NCI-H1694 treated with DMSO at 0.1 percent for 48 hours (cell line): ENCODE results near the gene INPP5A.
"Not testable (repeated sequence)": the region's sequence is repeated elsewhere in the genome, so short reads cannot be mapped to it uniquely, and the experiment has no call there.

Experiments used
- DNase-seq: peaks from one replicate; lab custom pipeline; 2025; lab: John Stamatoyannopoulos, UW

Gene INPP5A, protein sequence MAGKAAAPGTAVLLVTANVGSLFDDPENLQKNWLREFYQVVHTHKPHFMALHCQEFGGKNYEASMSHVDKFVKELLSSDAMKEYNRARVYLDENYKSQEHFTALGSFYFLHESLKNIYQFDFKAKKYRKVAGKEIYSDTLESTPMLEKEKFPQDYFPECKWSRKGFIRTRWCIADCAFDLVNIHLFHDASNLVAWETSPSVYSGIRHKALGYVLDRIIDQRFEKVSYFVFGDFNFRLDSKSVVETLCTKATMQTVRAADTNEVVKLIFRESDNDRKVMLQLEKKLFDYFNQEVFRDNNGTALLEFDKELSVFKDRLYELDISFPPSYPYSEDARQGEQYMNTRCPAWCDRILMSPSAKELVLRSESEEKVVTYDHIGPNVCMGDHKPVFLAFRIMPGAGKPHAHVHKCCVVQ

DNA sequence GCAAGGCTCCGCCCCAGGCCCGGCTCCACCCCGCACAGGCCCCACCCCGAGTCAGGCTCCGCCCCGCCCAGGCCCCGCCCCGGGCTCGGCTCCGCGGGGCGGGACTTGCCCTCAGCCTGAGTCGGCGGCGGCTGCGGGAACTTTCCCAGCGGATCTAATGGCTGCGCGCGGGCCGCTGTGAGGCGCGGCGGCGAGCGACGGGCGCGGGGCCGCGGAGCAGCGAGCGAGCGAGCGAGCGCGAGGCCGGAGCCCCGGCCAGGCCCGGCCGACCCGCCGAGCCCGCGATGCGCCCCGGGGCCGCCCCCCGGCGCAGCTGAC, at the start of gene INPP5A:
INPP5A (plus strand) TSS at position 104 of the 318 bp plus-strand sequence. CDS start 310 bp downstream, outside the sequence.
- no peak for DNase-seq

DNA sequence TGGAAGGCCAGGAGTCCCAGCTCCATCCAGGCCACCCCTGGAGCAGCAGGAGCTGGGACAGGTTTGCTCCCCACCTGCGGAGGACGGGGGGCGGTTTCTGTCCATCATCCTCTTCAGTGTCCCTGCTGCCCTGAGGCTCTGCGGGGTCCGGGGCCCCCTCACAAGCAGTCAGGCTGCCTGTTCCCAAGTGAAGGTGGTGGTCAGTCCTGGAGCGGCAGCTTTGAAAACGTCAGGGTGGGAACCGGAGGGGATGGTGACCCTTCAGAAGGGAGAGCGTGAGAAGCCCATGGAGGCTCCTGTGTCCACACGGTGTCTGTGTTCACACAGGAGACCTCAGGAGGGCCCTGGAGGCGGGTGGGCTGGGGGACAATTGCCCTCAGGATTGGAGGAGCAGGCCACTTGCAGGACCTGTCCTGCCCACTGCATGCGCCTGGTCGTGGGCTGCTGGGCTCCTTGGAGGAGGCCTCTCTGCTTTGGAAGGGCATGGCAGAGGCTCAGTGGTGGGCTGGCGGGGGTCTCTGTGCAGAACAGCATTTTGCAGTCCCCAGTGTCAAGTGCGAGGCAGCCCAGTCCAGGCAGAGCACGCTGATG, 49.3 kb upstream of the INPP5A start:
- no peak for DNase-seq

DNA sequence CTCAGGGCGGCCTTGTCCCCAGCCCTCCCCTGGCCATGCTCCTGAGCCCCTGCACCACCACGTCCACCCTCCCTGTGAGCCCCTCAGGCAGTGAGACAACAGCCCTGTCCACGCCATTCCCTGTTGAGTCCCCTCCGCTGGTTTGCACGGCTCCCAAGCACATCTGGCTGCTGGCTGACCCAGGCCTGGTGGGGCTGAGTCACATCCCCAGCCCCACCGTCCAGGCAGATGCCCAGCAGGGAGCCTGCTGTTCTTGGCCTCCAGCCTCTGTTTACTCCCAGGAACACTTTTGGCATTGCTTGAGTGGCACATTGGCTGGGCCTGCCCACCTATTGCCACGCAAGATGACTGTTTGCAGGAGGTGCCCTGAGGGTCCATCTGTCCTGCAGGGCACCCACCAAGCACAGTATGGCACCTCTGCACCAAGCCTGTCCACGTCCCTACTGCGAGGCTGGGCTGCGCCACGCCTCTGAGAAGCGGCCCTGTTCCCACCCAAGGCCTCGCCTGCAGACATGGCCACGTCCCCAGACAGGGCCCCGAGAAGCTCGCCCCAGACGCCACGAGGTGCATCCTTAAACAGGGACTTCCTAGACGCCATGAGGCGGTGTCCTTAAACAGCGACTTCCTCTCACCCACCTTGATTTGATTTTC, 48.4 kb upstream of the INPP5A start:
- no peak for DNase-seq

DNA sequence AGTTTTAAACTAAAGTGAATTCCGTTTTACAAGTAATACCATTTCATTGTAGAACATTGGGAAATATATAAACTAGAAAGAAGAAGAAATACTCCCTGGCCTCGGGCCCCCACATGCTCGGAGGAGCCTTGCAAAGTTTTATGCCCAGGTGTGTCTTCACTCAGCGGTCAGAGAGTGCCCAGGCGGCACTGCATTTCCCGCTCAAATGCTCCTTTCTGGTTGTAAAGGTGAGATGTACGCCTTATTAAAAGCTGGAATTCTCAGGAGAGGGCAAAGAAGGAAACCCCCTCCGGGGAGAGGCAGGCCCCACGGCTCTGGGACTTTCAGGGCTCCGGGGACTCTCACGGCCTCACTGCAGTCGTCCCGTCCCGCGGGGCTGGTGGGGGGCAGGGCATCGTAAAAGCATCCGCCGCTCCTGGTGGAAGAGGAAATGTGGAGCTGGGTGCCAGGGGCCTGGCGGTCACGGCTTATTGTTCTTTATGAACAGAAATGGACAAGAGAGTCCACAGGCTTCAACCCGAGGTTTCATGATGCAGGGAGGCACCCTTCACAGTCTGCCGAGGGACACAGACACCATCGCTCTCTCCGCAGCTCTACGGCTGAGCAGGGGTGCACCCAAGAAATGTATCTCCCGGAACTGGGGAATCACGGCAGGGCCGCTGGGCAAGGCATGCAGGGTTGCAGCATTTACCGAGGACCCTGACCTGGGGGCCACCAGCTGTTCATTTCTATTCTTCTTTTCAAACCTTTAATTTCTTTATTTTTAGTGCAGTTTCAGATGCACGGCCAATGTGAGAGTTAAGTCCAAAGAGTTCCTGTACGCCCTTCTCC, 47.7 kb upstream of the INPP5A start:
- no peak for DNase-seq

DNA sequence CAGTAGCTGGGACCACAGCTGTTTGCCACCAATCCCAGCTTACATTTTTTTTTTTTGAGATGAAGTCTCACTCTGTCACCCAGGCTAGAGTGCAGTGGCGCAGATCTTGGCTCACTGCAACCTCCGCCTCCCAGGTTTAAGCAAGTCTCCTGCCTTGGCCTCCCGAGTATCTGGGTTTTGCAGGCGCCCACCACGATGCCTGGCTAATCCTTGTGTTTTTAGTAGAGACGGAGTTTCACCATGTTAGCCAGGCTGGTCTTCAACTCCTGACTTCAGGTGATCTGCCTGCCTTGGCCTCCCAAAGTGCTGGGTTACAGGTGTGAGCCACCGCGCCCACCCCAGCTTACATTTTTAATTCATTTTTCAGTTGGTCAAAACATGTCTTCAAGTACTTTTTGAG, 46.1 kb upstream of the INPP5A start:
- not testable (repeated sequence) for DNase-seq

DNA sequence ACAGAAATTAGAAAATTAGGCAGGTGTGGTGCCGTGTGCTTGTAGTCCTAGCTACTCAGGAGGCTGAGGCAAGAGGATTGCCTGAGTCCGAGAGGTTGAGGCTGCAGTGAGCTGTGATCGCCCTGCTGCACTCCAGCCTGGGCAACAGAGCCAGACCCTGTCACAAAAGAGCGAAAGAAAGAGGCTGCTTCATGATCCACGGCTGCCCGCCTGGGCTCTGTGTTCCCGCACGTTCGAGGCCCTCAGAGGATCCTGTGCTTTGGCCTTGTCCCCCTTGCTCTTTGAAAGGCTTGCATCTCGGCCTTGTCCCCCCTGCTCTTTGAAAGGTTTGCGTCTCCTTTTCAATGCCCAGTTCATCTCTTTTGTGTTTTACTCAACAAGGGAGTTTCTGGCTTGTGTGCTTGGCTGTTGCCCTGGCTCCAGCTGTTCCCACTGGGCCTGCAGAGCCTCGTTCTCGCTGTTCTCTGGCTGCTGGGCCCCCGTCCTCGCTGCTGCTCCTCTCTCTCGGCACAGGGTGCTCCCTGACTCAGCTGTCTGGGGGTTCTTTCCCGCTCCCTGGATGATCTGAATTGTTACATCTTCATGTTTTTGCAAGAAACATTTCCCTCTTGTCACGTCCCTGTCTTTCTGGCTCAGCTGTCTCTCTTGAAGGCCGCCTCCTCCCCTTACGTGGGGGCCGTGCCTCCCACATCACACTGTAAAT, 45.1 kb upstream of the INPP5A start:
- DNase-seq, result no peak

DNA sequence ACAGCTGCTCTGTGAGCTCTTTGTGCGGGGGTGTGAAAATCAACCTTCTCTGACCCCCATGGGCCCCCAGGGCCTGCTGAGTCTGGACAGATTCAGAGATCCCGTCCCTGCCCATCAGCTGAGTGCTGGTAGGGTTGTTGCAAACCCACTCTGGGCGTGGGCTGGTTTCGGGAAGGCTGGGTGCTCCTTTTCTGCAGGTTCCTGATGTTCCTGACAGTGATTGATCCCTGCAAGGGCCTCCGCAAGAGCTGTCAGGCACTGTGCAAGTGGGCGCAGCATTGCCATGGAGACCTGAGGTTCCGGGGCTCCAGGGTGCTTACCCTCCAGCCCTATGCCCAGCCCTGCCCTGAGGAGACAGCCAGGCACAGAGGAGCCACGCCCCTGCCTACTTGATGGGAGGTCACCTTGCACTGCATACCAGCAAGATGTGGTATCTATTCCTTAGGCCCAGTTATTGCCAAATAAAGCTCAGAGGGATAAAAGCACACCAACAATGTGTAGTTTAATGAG, 44.3 kb upstream of the INPP5A start:
- DNase-seq, result no peak

DNA sequence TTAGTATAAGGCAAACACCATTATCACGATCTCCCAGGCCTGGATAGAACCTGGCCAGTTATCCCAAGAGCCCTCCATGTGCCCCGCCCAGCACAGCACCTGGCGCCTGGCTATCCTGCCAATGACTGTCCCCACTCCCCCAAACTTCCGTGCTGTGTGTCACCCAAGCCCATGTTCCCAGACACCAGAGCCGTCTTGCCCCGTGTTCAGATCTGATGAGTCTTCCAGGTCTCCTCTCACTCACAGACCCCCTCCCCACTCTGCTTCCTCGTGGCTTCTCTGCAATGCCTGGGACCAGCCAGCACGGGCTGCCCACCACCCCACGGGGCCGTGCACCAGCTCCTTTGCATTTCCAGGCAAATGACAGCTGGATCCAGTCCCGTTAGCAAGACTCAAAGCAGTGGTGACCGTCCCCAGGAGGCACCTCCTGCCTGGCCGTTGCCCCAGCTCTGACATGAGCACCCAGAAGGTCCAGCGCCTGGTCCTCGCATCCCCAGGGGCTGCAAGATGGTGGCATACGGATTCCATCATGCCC, 43.8 kb upstream of the INPP5A start:
- DNase-seq, result no peak

DNA sequence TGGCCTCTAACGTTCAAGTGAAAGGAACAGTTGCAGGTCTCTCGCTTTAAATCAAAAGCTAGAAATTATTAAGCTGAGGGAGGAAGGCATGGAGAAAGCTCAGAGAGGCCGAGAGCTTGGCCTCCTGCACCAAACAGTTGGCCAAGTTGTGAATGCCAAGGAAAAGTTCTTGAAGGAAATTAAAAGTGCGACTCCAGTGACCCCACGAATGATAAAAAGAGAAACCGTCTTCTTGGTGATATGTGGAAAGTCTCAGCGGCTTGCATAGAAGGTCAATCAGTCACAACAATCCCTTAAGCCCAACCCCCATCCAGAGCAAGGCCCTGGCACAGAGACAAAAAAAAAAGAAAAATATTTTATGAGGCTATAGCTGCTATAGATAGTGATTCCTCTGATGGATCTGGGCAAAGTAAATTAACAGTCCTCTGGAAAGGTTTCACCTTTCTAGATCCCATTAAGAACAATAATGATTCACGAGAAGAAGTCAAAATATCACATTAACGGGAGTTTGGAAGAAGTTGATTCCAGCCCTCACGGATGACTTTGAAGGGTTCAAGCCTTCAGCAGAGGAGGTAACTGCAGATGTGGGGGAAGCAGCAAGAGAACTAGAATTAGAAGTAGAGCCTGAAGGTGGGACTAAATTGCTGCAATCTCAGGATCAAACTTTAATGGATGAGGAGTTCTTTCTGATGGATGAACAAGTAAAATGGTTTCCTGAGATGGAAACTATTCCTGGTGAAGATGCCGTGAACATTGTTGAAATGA, 42.5 kb upstream of the INPP5A start:
- DNase-seq, result no peak

DNA sequence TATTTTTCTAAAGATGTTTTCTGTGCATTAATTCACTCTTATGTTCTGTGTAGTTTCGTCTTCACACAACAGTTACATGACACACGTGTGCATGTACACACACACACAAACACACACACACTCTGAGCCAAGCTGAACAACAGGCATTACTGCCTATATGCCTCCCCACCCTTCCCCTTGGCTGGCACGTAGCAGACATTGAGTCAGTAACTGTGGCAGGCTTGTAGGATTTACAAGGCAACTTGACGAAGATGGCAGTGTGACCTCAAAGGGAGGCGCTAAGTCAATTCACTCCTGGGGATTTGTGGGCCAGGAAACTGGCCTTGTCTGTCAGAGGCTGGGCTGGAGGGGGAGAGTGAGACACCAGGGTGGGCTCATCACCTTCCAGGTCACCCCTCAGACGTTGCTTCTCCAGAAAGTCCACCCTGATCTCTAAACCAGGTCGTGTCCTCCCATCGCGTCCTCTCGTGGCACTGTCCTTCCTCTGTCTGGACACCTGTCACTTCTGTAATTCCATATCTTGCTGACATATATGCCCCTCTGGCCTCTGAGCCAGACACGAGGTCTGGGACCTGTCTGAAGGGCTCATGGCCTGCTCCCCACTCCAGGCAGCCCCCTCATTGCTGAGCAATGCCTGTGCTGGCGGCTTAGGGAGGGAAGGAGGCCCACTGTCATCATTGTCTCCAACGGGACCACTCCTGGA, 41.1 kb upstream of the INPP5A start:
- DNase-seq, result no peak

DNA sequence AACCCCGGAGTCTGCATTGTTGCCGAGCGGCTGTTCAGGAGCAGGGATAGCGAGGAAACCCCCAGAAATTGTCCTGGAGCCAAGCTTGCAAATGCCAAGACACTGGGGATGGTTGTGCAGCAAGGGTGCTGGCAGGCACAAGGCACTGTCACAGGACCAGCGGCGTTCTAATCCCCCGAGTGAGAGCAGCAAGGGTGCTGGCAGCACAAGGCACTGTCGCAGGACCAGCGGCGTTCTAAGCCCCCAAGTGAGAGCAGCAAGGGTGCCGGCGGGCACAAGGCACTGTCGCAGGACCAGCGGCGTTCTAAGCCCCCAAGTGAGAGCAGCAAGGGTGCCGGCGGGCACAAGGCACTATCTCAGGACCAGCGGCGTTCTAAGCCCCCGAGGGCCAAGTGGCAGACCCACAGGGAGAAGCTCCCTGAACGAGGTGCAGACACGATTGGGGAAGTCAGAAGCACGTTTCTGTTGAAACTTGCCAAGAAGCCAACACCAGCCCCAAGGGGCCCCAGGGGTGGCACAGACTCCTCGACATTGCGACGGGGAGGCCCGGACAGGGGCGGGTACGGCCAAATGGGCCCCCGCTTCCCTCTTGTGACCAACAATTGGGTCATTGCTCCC, 40.4 kb upstream of the INPP5A start:
- no peak for DNase-seq

DNA sequence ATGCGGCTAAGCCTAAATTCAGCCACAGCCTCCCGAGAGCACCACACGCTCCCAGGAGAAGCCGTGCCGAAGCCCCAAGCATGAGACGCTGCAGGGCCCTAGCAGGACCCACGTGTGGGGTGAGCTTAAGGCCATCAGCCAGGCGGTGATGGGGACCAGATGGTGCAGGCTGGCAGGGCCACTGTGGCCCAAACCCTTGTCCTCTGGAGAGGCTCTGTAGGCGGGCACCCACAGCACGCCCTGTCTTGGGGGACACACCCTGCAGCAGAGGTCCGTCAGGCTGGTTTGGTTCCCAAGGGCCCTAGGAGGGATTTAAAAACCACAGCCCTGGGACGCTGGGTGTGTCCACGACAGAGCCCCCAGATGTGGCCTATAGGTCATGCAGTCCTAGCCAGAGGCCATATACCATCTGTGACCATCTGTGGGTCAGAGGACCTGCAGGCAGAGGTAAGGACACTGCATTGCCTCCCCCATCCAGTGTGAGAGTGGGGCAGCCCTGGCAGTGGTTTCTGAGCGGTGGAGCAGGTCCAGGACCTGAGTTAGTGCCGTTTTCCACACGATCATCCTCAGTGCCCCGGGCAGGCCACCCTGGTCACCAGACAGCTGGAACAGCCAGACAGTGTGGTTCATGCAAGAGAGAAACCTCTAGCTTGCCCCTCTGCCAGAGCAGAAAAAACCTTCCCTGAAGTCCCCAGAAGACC, 39.6 kb upstream of the INPP5A start:
- no peak for DNase-seq

DNA sequence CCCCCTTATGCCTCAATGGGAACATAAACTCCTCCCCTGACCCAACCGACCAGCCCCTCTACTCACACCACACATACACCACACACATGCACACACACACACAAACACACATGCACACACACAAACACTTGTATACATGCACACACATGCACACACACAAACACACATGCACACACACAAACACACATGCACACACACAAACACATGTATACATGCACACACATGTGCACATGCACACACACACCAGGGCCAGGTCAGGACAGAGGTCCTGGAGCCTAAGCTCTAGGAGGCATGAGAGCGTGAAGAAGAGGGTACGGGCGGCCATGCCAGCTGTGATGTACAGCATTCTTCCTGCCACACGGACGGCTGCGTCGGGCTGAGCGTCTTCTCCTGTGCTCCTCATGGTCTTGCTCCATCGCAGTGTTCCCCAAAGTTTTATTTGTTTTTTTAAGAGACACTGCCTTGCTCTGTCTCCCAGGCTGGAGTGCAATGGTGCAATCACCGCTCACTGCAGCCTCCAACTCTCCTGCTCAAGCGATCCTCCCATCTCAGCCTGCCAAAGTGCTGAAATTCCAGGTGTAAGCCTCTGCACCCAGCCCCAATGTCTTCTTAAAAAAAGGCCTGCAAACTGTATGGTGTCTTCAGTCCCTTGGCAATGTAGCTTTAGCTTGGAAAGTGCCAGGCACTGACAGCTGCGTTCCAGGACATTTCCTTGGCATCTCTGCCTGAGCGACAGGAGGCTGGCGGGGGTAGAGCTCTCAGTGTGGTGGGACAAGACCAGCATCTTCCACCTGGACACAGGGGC, 38.8 kb upstream of the INPP5A start:
- DNase-seq, result no peak

DNA sequence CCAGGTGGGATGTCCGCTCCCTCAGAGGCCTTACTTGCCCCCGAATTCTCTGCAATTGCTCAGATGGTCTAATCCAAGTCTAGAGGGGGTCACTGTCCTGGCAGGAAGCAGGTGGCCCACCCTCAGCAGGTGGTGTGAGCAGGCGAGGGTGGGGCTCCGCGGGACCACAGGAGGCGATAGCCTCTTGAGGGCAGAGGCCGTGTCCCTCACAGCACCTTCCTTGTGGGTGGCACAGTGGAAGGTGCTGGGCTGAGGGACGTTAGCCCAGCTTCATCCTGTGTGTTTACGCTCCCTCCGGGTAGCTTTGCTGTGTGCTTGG, 38.3 kb upstream of the INPP5A start:
- DNase-seq, result no peak

DNA sequence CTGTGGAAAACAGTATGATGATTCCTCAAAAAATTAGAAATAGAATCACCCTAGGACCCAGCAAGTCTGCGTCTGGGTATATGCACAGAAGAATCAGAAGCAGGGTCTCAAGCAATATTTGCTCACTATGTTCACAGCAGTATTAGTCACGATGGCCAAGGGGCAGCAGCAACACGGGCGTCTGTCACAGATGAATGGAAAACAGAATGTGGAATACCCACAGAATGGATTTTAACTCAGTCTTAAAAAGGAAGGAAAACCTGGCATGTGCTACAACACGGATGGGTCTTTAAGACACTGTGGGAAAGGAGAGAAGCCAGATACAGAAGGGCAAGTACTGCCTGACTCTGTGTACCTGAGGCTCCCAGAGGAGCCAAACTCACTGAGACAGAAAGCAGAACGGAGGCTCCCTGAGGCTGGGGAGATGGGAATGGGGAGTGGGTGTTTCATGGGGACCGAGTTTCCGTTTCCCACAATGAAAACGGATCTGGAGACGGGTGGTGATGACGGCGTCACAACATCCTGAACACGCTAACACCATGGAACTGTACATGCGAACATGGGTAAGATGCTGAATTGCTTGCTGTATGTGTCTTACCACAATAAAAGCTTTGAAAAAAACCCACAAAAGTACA, 36.7 kb upstream of the INPP5A start:
- DNase-seq, result no peak

DNA sequence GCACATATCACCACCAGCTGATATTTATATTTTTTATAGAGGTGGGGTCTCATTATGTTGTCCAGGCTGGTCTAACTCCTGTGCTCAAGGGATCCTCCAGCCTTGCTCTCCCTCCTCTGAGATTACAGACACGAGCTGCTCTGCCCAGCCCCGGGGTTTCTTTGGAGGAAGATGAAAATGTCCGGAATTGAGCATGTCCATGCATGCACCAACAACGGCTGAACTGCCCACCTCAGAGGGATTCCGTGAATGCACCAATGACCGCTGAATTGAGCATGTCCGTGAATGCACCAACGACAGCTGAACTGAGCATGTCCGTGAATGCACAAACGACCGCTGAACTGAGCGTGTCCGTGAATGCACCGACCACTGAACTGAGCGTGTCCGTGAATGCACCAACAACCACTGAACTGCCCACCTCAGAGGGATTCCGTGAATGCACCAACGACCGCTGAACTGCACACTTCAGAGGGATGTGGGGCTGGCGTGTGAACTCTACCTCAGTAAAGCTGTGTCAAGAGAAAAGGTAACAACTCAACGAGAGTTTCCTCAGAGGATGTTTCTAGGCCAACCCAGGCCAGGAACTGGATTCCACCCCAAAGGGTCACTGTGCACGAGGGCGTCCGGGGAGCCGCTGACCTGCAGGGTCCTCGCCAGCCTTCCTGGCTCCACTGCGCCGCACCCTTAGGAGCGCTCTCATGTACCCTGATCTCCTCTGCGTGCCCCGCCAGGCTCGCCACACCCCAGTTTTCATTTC, 34.9 kb upstream of the INPP5A start:
- no peak for DNase-seq
